ENCODE results near the gene LGI4.

DNA sequence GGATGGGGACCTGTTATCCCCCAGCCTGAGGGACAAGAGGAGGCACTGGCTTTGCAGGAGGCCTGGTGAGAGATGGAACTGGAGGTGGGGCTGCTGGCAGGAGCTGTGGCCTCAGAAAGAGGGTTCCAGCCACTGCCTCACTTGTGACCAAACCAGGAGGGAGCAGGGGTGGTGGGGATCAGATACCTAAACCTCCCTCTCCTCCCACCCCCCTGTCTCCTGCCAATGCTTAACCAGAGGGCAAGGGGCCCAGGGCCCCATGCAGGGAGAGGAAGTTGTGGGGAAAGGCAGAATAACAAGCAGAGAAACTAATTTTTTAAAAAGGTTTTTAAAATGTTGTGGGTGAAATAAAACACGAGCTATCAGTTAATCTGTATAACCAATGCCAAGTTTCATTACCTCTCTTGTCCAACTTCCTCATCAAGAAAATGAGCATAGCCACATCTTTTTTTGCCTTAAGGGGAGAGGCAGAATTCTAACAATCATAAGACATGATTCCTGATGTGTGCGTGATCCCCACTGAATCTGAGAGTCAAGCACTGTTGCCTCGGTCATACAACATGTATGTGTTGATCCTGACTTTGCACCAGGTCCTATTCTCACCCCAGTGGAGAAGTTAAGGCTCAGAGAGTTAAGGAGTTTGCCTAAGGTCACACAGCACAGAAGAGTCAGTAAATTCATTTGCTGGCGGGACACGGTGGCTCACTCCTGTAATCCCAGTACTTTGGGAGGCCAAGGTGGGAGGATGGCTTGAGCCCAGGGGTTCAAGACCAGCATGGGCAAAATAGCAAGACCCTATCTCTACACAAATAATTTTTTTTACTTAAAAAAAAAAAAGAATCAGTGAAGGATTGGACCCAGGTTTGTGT, 32.6 kb upstream of the LGI4 start:
- TF ChIP-seq CTCF (conservative IDR thresholded peaks at IDR 0.05; ENCODE audit: low read length) = no peak
- TF ChIP-seq EZH2phosphoT487 (IDR thresholded peaks at IDR 0.05; ENCODE audit: borderline replicate concordance) = no peak
